Stimulated activated CD4-positive, alpha-beta T cell treated with anti-CD3 and anti-CD28 coated beads, Interleukin-1b, Interleukin-23, amount 100 ng/mL, for 4 hours (primary cell): ENCODE results near the gene MRGPRF.

ENCODE experiments used
- DNase-seq, 2 donors: peaks; one replicate each; pipeline ENCODE4 v3.0.0-alpha.2; 2020; ENCODE audit warnings: low read depth in 2 of 2

MRGPRF gene, protein sequence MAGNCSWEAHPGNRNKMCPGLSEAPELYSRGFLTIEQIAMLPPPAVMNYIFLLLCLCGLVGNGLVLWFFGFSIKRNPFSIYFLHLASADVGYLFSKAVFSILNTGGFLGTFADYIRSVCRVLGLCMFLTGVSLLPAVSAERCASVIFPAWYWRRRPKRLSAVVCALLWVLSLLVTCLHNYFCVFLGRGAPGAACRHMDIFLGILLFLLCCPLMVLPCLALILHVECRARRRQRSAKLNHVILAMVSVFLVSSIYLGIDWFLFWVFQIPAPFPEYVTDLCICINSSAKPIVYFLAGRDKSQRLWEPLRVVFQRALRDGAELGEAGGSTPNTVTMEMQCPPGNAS

DNA sequence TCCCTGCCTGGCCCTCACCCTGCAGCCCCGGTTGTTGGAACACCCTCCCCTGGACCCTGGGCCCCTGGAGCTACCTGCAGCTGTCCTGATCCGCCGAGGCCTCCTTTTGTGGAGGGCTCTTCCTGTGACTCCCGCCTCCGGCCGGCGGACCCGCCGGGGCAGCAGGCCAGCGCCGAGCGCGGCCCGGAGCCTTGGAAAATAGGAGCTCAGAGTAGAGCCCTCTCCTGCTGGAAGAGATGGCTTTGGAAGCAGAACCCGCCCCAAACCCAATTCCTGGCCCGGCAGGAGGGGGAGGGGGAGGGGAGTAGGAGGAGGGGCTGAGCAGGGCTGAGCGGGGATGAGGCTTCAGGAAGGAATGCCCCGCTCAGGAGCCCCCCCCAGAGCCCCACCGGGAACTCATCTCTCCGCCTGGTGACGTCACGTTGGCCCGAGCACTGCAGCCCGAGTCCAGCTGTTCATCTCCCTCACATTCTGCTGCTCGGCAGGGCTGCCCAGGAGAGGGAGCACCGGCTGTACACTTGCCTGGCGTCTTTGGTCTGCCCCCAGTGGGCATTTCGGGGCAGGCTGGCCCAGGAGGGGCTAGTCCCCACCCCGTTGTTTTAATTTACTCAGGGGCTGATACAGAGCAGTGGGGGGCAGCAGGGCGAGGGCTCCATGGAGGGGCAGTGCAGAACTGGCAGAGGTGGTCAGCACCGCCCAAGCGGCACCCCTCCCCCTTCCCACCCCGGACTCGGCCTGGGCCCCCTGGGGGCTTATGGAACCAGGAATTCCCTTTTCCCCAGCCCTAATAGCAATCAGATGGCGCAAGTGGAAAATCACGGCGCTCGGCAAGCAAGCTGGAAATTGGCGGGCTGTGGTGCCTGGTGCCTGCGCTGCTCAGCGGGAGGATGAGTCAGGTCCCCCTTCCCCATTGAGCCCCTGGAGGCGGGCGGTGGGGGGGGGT lies at the start of gene MRGPRF:
TSS of gene MRGPRF (minus strand) at position 238 of the 943 bp plus-strand sequence. CDS start 3,345 bp downstream, outside the sequence.
- DNase-seq, result no peak

DNA sequence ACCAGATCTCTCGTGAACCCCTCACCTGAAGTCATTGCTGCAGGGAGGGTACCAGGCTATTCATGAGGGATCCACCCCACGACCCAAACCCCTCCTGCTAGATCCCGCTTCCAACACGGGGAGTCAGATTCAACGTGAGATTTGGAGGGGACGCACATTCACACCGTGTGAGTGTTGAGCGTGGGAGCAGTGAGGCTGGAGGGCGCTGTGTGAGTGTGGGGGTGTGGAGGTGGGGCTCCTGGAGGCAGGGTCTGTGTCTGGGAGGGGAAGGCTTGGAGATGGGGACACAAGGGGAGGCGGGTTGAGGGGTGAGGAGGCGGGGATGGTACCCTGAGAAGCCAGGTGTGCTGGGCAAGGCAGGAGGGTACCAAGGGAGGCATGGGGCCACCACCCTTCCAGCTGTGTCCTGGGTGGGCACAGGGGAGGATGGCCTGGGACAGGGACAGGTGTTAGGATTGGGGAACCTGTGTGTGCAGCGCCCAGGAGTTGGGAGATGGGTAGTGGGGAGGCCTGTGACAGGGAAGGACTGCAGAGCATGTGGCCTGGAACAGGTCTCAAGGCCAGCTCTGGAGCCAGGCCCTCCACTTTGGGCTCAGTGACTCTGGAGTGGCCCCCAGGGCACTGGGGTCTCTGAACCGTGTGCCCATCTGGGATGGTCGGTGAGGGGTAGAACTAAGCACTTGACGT lies 49.3 kb upstream of the MRGPRF start:
- no peak for DNase-seq

DNA sequence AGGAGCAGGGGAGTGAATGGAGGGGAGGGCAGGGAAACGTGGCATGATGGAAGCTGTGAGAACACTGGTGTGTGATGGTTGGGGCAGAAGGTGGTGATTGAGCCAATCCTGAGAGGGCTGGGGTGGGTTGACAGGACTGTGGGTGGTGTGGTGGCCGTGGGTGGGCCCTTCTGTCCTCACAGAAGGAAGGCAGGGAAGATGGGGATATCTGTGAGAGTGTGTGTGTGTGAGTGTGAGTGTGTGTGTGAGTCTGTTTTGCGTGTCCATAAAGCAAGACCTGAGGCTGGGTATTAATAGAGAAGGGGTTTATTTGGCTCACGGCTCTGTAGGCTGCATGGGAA lies 48.6 kb upstream of the MRGPRF start:
- DNase-seq, result no peak

DNA sequence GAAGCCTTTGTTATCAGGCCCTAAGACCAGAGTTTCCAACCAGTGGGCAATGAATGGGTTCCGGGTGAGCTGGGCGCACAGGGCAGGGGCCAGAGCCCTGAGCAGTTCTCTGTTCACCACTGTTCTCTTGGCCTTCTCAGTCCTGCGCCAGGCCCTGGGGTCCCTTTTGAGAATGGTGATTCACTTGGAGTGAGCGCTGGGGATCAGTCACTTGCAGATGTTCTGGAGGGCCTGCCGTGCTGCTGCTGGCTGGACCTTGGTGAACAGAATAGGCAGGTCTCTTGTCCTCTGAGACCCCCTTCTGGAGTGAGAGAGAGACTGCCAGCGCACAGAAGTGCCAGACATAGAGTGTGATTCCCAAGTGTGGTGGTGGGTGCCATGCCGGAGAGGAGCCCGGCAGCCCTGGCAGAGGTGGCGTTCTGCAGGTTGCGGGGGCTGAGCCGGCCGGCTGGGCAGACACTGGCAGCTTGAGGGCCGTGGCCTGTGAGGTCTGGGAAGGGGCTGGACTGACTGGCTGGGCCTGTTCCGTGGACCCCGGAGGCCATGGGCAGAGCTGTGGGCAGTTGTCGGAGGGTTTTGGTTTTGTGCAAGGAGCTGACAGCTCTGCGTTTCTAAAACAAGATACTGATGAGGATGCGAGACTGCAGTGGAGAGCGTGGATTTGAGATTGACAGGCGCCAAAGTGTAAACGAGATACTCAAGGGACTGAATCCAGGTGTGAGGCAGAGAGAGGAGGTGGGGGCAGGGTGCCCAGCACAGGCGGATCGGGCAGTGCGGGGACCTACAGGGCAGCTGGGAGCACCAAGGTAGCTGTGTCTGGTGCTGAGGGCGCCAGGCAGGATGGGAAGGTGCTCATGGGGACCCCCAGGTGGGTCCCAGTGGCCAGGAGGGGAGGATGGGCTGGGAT lies 48.0 kb upstream of the MRGPRF start:
- DNase-seq, result no peak

DNA sequence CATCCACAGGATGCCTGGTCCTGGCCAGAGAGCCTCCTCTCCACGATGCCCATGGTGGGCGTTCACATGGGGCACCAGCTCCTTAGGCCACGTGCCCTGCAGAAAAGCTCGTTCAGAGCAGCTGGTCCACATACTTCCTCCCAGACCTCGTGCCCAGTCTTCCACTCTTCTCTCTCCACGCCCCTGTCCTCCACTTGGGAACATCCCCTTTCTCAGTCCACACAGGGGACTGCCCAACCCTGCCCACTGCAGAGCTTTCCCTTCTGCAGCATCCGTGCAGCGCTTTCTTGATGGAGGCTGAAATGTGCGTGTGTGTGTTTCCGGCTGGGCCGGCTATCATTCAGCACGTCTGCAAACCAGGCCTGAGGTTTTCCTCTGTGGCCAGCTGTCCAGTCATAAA lies 46.9 kb upstream of the MRGPRF start:
- DNase-seq, result no peak

DNA sequence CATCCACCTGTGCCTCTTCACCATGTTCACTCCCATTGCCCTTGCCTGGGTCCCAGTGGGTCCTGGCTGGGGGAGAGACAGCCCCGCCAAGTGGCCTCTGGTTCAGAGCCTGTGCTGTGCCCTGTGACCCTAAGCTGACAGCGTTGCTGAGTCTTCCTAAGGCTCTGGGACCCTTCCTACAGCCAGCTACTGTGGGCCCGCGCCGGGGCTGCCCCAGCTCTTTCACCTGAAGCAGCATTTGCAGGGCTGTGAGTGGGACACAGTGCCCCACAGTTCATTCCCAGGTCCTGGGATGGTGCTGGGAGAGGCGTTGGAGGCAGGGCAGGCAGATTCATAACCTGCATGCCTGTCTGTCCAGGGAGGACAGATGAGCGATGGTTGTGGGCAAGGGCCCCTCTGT lies 46.4 kb upstream of the MRGPRF start:
- DNase-seq, result no peak

DNA sequence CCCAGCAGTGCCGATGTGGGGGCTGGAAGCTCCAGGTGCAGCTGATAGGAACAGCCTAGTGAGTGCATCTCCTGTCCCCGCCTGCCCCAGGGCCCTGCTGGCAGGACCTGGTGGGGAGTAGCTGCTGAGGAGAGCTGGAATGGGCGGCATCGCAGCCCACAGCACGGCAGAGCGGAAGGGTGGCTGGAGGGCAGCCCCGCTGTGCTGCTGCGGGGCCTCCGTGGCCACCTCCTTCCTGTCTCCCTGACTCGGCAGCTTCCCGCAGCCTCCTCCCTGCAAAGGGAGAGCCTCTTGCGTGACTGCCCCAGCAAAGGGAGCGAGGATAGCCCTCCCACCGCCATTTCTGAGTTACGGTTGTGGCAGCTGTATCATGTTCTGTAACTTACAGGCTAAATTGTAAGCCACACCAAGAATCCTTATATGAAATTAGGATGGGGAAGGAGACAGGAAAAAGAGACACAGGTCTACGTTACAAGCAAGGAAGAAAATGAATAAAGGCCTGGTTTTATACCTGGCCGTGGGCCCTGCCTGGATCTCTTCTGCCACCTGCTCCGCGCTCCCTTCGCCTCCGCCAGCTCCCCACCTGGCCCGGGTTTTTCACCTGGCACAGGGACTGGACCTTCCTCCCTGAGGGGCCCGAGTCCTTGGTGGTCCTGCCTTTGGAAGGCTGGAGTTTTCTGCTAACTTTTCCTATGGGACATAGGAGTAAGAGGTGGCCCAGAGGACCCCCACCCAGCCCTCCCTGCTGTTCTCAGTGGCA lies 45.6 kb upstream of the MRGPRF start:
- DNase-seq, result no peak

DNA sequence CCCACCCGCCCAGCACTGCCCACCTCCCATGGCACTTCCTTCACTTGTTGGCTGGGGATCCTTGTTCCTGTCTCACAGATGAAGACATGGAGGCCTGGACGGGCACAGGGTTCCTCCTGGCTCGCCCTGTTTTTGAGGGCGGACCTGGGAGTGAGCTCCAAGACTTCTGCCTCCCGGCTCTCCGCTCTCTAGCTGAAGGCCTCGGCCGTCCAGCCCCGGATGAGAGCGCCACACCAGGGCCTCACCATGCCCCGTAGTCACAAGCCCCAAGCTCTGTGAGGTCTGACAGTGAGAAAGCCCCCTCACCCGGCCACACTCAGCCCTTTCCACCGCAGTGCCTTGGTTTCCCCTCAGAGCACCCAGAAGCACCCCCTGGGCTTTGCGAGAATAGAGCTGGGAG lies 44.8 kb upstream of the MRGPRF start:
- no peak for DNase-seq

DNA sequence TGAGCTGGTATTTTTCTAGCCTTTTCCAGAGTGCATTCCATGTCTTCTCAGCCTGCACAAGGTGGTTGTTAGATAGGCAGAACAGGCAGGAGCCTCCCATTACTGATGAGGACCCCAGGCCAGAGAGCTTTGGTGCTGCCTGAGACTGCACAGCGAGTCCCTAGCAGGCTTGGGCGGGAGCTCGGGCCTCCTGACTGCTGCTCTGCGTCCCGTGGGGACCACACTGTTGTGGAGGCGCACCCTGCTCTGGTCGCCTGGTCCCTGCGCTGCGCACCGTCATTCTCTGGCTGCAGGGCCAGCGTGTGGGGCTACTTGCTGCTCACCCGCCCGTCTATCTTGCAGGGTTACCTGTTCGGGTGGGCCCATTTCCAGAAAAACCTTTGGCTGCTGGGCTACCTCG lies 44.2 kb upstream of the MRGPRF start:
- no peak for DNase-seq

DNA sequence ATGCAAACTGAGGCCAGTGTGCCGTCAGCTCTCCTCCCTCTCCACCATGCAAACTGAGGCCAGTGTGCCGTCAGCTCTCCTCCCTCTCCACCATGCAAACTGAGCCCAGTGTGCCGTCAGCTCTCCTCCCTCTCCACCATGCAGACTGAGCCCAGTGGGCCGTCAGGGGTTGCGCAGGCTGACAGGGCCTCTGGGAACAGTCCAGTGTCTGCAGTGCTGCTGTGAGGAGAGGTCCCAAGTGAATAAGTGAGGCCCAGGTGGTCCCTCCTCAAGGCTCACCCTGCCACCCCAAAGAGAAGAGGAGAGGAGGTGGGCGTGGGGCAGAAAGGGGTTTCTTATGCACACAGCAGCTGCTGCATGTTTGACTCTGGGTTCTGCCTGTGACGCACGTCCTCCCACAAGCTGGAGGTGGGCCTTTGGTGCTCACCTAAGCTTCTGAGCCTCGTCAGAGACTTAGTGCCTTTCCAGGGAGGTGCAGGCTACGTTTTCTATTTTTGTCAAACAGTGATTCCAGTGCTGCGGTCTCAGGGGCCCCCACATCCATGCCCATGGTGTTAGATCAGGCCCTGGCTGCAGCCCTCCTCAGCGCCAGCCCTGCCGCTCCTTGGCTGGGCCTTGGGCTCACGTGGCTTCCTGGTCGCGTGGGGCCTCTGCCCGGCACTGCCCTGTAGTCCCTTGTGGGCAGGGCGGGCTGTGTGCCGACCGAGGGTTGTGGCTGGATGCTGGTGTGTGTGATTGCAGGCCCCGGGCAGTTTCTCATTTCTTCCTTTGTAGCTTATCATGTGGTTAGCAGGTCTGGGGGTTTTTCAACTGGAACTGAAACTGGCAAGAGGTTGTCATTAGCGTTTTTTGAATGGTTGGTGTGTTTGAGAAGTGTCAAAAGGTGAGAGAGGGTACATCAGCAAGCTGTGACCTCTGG lies 42.8 kb upstream of the MRGPRF start:
- no peak for DNase-seq

DNA sequence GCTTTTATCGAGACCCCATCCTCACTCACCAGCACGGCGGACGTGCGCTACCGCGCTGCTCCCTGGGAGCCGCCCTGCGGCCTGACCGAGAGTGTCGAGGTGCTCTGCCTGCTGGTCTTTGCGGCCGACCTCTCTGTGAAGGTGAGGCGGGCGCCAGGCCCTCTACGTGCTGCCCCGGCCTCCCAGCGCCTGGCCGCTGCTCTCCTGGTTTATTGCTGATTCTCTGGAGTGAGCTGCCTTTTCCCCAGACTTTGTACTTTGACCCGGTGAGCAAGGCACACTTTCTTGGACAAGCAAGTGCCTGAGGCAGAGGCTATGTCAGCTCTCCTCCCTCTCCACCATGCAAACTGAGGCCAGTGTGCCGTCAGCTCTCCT lies 42.2 kb upstream of the MRGPRF start:
- no peak for DNase-seq

DNA sequence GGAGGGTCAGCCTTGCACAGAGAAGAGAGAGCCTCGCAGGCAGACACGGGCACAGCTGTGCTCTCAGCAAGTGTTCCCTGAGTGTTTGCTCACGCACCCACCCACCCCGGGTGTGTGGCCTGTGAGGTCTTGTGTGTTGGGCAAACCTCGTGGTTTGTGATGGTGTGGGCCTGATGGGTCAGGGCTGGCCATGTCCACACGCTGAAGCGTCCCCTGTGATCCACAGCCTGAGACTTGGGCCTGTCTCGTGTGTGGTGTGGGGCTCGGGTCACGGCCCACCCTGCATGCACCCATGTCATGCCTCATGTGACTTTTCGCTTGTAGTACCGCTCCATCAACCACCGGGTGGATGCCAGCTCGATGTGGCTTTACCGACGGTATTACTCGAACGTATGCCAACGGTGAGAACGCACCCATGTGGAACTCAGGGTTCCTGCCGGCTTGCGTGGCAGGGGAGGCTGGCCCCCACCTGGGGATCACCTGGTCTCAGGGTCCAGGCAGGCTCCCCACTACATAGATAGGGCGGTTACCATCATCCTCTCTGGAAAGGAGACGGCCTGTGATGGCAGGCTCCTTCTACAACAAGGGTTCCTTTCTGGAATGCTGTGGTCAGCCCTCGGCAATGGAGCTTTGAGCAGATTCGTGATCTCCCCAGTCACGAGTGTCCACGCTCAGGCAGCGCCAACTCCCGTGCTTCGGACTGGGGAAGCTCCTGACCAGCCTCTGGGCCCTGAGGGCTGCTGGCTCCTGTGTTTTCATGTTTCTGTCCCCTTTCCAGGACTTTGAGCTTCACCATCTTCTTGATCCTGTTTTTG lies 41.6 kb upstream of the MRGPRF start:
- DNase-seq, result no peak

DNA sequence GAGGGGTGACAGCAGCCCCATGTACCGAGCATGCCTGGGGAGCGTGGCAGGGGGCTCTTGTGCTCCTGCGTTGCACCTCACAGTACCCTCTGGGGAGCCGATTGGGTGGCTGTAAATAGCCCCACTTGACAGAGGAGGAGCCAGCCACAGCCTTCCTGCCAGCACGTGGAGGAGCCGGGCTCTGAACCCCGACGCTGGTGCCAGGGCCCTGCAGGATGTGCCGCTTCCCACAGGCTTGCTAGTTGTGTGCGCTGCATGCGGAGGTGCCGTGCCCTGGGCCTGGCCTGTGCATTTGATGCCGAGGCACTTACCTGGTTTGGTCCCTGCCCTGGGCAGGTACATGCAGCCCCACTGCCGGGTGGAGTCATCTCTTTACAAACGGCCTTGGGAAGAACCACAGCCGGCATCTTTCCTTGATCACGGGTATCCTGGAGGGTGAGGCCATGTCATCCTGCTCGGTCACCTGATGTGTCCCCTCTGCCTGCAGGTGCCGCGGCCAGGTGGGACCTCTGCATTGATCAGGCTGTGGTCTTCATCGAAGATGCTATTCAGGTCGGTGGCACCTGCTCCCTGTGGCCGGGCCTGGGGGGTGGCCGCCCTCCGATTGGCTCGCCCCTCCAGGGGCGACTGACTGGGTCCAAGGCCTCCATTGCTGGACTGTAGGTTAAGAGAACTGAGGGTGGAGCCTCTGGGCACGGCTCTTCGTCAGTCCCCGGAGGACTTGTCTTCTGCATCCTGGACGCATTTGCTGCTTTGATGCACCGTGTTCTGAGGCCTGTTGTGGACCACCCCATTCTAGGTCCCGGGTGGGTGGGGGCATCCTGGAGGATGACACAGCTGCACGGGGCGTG lies 40.7 kb upstream of the MRGPRF start:
- no peak for DNase-seq

DNA sequence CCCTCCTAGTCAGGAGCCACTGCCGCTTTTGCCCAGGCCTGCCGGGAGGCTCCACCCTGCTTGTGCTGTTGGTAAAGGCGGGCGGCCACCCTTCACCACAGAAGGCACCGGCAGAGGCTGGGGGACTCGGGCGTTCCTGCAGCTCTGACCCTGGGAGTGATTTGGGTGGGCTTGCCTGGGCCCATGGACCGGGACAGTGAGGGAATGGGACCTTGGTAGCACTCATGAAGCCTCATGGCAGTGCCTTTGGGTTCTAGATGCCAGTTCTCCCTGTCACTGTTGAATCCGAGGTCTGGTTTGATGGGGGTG lies 40.1 kb upstream of the MRGPRF start:
- DNase-seq, result no peak

DNA sequence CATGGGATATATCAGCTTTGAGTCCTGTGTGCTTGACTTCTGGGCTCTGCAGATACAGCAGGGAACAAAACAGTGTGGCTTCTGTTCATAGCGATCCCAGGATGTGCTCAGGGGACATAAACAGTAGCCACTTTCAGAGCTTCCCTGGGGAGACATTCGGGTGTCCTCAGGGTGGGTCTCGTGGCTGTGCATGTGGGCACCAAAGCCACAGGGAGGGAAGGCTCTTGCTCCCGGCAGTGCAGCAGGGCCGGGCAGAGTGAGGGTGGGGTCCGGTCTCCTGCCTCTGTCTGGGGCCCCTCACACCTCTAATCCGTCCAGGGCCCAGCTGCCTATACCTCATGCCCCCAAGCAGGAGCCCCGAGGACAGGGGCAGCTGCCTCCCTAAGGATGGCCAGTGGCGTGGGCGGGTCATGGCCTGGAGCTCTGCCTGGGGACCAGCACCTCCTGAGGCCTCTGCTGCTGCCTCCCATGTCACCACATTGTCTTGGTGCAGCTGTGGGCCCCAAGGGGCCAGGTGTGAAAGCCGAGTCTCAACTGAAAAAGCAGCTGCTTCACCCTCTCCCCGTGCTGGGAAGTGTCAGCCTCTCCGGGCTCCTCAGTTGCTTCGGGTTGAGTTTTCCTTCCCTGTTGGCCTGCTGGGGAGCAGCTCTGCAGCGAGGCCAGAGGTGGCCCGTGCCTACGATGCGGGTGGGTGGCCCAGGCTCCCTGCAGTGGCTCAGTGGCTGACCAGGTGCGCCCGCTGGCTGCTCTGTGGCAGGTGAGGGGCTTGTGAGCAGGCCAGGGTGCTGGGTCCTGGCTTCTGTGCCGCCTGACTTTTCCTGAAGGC lies 39.5 kb upstream of the MRGPRF start:
- DNase-seq, result no peak

DNA sequence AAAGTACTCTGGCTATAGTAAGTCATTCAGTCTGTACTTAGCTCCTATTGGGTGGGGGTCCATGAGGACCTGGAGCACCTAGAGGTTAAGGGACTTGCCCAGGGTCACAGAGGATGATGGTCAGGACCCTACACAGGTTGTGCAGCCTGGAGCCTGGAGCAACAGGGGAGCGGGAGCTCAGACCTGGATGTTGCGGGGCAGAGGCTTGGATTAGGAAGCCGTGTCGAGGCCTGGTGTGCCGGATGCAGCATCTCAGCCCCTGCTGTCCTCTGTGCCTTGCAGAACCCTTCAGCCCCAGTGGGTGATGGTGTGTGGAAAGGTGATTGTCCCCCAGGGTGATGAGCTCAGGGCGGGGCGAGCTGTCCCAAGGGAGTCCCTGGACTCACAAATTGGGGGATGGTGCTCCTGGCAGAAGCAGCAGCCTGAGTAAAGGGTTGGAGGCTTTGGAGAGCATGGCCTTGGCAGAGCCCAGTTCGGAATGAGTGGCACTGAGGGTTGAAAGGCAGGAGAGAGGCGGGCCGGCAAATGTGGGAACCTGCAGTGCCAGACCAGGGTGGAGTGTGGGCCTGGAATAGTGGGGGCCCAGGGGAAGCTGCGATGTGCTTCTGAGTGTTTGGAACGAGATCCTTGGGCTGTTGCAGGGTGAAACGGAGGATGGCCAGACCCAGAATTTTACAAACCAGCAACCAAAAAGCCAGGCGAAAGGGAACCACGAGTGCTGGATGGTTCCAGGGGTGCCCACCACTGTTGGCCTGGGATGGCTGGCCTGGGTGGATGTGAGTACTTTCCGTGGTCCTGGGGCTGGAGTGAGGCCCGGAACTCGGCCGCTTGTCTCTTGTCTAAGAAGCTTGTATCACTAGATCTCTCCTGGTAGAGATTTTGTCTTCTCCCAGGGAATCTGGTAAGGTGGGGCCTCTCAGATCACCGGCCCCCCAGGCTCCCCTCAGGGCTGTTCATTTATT lies 38.6 kb upstream of the MRGPRF start:
- DNase-seq, result no peak
